ENCODE measurements around the gene SLC47A2.

The SLC47A2 gene

DNA sequence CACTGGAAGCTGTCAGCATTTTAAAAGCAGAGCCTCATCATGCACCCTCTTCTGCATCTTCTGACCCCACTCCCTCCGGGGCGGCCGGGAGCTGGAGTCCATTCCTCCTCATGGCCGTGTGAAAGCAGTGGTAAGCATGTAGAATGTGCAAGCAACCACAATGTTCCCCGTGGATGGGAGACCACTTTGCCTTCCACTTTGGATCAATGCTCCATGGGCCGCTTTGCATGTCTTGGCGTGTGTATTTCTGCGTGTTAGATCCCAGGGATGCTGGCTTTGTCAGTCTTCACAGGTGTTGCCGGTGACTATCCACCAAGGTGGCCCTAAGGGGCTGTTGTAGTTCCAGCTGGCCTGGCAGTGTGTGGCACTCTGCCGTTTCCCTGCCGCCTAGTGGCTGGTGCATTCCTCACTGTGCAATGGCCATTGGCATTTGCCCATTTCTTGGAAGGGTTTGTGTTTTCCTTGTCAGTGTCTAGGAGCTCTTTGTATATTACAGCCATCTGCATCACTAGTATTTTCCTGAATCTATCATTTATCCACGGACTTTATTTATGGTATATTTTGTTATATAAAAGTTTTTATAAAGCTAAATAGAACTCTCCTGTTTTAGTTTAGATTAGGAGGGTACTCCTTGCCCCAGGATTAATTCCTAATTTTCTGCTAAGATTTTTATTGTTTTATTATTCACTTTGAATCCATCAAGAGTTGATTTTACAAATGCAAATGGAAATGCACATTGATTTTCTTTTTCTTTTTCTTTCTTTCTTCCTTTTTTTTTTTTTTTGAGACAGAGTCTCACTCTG, 37.5 kb upstream of the SLC47A2 start:
- TF ChIP-seq, protein P1, sequence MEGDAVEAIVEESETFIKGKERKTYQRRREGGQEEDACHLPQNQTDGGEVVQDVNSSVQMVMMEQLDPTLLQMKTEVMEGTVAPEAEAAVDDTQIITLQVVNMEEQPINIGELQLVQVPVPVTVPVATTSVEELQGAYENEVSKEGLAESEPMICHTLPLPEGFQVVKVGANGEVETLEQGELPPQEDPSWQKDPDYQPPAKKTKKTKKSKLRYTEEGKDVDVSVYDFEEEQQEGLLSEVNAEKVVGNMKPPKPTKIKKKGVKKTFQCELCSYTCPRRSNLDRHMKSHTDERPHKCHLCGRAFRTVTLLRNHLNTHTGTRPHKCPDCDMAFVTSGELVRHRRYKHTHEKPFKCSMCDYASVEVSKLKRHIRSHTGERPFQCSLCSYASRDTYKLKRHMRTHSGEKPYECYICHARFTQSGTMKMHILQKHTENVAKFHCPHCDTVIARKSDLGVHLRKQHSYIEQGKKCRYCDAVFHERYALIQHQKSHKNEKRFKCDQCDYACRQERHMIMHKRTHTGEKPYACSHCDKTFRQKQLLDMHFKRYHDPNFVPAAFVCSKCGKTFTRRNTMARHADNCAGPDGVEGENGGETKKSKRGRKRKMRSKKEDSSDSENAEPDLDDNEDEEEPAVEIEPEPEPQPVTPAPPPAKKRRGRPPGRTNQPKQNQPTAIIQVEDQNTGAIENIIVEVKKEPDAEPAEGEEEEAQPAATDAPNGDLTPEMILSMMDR (IDR thresholded peaks at IDR 0.05; ENCODE audit: extremely low read depth, insufficient read depth, missing control alignments), result no peak
- DNase-seq (ENCODE audit: low spot score), result no peak
- in situ Hi-C loops (cut with MboI; ENCODE audit: low pct_unique_long_range_greater_than_20kb, low sequenced_read_pairs, unreplicated experiment), result loop anchor here (25.0 kb wide), 1 partner anchor 392 kb away; the partner anchor contains the start of gene B9D1

DNA sequence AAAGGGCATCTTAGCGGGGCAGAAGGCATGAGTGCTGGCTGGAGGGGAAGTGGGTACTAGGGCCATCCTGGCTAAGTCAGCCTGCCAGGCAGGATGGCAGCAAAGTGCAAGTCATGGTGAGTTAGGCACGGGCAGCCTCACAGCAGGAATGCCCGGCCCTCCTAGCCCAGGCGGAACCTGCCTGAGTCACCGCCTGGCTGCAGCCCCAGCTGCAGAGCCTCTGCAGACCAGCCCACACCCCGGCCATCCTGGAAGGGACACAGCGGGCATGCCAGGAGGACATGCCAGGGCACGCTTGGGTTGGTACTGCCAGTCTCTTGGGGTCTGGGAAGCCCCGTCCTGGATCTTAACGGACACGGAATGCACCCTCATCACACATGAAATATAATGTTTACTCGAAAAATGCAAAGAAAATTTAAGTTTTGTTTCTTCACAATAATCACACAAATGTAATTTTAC, 36.7 kb upstream of the SLC47A2 start:
- no peak for DNase-seq (ENCODE audit: low spot score)
- TF ChIP-seq, protein P1 (IDR thresholded peaks at IDR 0.05; ENCODE audit: extremely low read depth, insufficient read depth, missing control alignments), result no peak
- in situ Hi-C loops (cut with MboI; ENCODE audit: low pct_unique_long_range_greater_than_20kb, low sequenced_read_pairs, unreplicated experiment), result loop anchor here (25.0 kb wide), 1 partner anchor 391 kb away; the partner anchor contains the start of gene B9D1

DNA sequence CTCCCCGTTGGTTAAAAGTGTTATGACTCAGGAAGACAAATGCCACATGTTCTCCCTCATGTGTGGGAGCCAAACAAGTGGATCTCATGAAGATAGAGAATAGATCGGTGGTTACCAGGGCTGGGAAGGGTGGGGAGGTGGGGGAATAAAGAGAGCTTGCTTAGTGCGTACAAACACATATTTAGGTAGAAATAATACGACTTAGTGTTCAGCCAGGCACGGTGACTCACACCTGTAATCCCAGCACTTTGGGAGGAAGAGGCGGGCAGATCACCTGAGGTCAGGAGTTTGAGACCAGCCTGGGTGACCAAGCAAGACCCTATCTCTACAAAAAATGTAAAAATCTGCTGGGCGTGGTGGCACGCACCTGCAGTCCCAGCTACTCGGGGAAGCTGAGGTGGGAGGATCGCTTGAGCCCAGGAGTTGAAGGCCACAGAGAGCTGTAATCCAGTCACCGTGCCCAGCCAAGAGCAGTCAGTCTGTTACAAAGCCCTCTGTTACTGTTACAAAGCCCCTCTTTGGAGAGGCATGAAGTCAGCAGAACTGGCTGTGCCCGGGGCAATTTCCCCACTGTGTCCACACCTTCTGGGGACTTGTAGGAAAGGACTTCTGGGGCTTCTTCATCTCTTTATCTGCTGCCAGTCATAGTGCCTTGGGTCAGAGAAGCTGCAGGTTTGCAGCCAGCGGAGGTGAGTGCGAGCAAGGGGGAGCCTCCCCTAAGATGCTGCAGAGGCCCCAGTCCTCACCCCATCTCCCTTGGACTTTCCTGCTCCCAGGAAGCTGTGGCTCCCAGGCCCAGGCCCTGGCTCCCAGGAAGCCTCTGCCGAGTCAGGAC, 36.0 kb upstream of the SLC47A2 start:
- no peak for DNase-seq (ENCODE audit: low spot score)
- in situ Hi-C loops (cut with MboI; ENCODE audit: low pct_unique_long_range_greater_than_20kb, low sequenced_read_pairs, unreplicated experiment), result loop anchor here (25.0 kb wide), 1 partner anchor 390 kb away; the partner anchor contains the start of gene B9D1
- TF ChIP-seq, protein P1 (IDR thresholded peaks at IDR 0.05; ENCODE audit: extremely low read depth, insufficient read depth, missing control alignments), result no peak

DNA sequence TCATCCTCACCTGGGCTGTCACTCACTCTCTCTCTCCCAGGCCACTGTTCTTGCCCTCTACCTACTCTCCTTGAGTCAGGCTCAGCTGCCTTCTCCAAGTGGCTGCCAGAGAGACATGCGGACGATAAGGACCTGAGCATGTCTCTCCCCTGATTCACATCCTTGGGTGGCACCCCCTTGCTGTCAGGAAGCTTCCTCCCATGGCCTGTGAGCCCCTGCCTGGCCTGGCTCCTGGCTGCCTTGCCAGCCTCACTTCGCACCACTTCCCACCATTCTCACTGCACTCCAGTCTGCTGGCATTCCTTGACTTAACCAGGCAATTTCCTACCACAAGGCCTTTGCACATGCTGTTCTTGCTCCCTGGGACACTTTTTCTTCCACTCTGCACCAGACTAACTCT, 34.5 kb upstream of the SLC47A2 start:
- in situ Hi-C loops (cut with MboI; ENCODE audit: low pct_unique_long_range_greater_than_20kb, low sequenced_read_pairs, unreplicated experiment), result loop anchor here (25.0 kb wide), 1 partner anchor 389 kb away; the partner anchor contains the start of gene B9D1
- no peak for DNase-seq (ENCODE audit: low spot score)
- TF ChIP-seq, protein P1 (IDR thresholded peaks at IDR 0.05; ENCODE audit: extremely low read depth, insufficient read depth, missing control alignments), result no peak

DNA sequence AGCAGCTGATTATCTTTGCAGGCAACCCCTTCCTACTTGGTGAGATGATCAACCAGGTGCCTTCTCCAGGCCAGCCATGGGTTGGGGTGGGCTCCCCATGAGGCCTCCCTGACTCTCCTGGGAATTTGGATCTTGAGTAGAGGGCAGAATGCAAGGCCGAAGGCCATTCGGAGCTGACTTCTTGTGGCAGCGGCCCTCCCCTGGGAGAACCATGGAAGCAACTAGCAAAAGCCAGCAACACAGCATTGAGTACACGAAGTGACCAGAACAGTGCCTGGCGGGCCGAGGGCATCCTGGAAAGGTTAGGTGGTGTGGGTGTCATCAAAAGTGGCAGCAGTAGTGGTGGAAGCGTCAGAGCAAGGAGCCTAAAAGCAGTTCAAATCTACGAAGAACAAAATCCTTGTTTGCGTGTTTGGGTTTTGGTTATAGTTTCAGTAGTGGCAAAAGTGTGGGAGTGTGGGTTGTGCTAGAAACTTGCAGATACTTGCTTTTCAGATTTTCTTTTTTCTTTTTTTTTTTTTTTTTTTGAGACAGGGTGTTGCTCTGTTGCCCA, 33.7 kb upstream of the SLC47A2 start:
- in situ Hi-C loops (cut with MboI; ENCODE audit: low pct_unique_long_range_greater_than_20kb, low sequenced_read_pairs, unreplicated experiment), result loop anchor here (25.0 kb wide), 1 partner anchor 388 kb away; the partner anchor contains the start of gene B9D1
- DNase-seq (ENCODE audit: low spot score), result no peak
- TF ChIP-seq, protein P1 (IDR thresholded peaks at IDR 0.05; ENCODE audit: extremely low read depth, insufficient read depth, missing control alignments), result no peak

DNA sequence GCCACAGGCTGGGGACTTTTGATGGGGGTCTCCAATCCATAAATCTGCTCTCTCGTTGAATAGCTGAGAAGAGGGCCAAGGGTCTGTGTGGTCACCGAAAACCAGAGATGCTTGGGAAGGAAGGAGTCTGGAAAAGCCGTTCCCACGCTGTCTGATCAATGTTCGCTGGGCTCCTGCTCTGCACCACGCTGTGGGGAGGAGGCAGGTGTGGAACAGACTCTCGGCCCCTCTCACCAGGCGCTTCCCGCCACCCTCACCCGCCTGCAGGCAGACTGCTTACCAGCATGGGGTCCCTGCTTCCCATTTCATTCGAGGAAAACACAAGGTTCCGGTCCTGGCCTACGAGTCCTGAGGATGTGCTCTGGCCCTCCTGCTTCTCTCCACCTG, 32.4 kb upstream of the SLC47A2 start:
- TF ChIP-seq, protein P1 (IDR thresholded peaks at IDR 0.05; ENCODE audit: extremely low read depth, insufficient read depth, missing control alignments), result no peak
- in situ Hi-C loops (cut with MboI; ENCODE audit: low pct_unique_long_range_greater_than_20kb, low sequenced_read_pairs, unreplicated experiment), result no loop called here

More for the DNA sequence above, 32.4 kb upstream of the SLC47A2 start:
- DNase-seq (ENCODE audit: low spot score), result no peak

All from GM13977 (cell line).